K562 (cell line): Measurements from ENCODE around the gene RGS7. TPM values are rescaled to one million over a fixed set of nuclear protein-coding genes. Genes with fewer than 3 reads are reported as not detected.

ENCODE experiments used
- ATAC-seq: fragments of 200-7000 bp; cut with Tn5 transposase; 3 replicates; pipeline ENCODE4 v1.9.1; 2020; ENCODE audit warnings: moderate library complexity
- BruUV-seq: library from RNA; stranded (reverse); fragments of 400-500 nt; replicated peaks from 2 replicates; lab custom pipeline; 2021; lab: Mats Ljungman, UMichigan
- CTCF ChIA-PET: fragments of 300-600 bp; formaldehyde crosslinking; extraction: SDS; loops from one replicate; lab custom pipeline; 2021; ENCODE audit warnings: low intra/inter-chr PET ratio; lab: Yijun Ruan, JAX
- POLR2A ChIA-PET: fragments of 300-600, 350-650 bp; sonication (Branson Sonifier 250); formaldehyde crosslinking; extraction: SDS; loops from one replicate; lab custom pipeline; 2021; ENCODE audit warnings: antibody characterized with exemption, inconsistent platforms; lab: Yijun Ruan, JAX
- DNase-seq, 4 experiments: peaks; one replicate each; pipeline versions ENCODE4 v3.0.0 to v3.0.0-alpha.2; 2011 to 2018; ENCODE audit warnings: low spot score in 3 of 4, mixed read lengths in 3 of 4; ENCODE audit errors: extremely low read depth in 1 of 4
- FAIRE-seq: peaks from 2 replicates; lab custom pipeline; 2011; peaks lifted over from hg19 to GRCh38; lab: Jason Lieb, UNC
- H2AFZ ChIP-seq: 2 replicates; pipeline ENCODE4 v1.6.0; 2011; ENCODE audit warnings: low read depth, low read length, control low read depth, inconsistent platforms
- H3K27ac ChIP-seq: fragments of 200-600 bp; 3 replicates; pipeline ENCODE4 v1.8.0; 2011; ENCODE audit warnings: low read depth, mild to moderate bottlenecking, control low read depth, inconsistent platforms, low read length, moderate library complexity, mixed read lengths; ENCODE audit errors: extremely low read depth
- H3K27me3 ChIP-seq, 2 experiments: fragments of 300-600 bp in 1 of 2; 2 replicates in 1 of 2; 3 replicates in 1 of 2; pipeline versions ENCODE4 v1.6.0 to v1.8.0; 2011; ENCODE audit warnings: inconsistent platforms in 2 of 2, low read length in 2 of 2, mild to moderate bottlenecking in 1 of 2, mixed read lengths in 1 of 2, moderate library complexity in 1 of 2; ENCODE audit not compliant: control insufficient read depth in 2 of 2, insufficient read depth in 2 of 2
- H3K36me3 ChIP-seq: fragments of 300-600 bp; 3 replicates; pipeline ENCODE4 v1.8.0; 2011; ENCODE audit warnings: mild to moderate bottlenecking, low read length, inconsistent platforms; ENCODE audit not compliant: control insufficient read depth, insufficient read depth
- H3K4me1 ChIP-seq, 2 experiments: fragments of 200-600 bp in 1 of 2; replicated peaks in 1 of 2; 2 replicates in 1 of 2; 3 replicates in 1 of 2; pipeline versions ENCODE4 v1.5.1 to v1.8.0; 2011; ENCODE audit warnings: inconsistent platforms in 2 of 2, low read length in 2 of 2, mild to moderate bottlenecking in 1 of 2, mixed read lengths in 1 of 2, moderate library complexity in 1 of 2; ENCODE audit not compliant: control insufficient read depth in 2 of 2, insufficient read depth in 2 of 2
- H3K4me2 ChIP-seq: 2 replicates; pipeline ENCODE4 v1.6.1; 2011; ENCODE audit warnings: low read length, control low read depth, inconsistent platforms, mixed read lengths; ENCODE audit not compliant: insufficient read depth
- H3K4me3 ChIP-seq: fragments of 200-600 bp; sonication (generic), shearing (Covaris generic); 2 replicates; pipeline ENCODE4 v1.5.1; 2016; ENCODE audit warnings: control low read depth, inconsistent platforms
- H3K79me2 ChIP-seq: fragments of 200-600 bp; 3 replicates; pipeline ENCODE4 v1.8.0; 2011; ENCODE audit warnings: low read length, inconsistent platforms; ENCODE audit not compliant: control insufficient read depth, insufficient read depth
- H3K9ac ChIP-seq, 2 experiments: 2 replicates each; pipeline versions ENCODE4 v1.6.0 to v1.6.1; 2011; ENCODE audit warnings: low read depth in 2 of 2, low read length in 2 of 2, control low read depth in 1 of 2, inconsistent platforms in 1 of 2, mild to moderate bottlenecking in 1 of 2, mixed read lengths in 1 of 2; ENCODE audit not compliant: insufficient read depth in 1 of 2
- H3K9me1 ChIP-seq: one replicate; pipeline ENCODE4 v1.6.0; 2011; ENCODE audit warnings: inconsistent platforms, mild to moderate bottlenecking, low read length, moderate library complexity; ENCODE audit not compliant: control insufficient read depth, insufficient read depth
- H3K9me3 ChIP-seq: replicated peaks from 2 replicates; pipeline ENCODE4 v1.5.1; 2011; ENCODE audit warnings: low read depth, low read length, inconsistent platforms; ENCODE audit not compliant: control insufficient read depth, insufficient read depth
- H4K20me1 ChIP-seq: replicated peaks from 2 replicates; pipeline ENCODE4 v1.6.1; 2011; ENCODE audit warnings: low read length, inconsistent platforms, mixed read lengths; ENCODE audit not compliant: control insufficient read depth, insufficient read depth
- EHMT2 ChIP-seq: fragments of 450-650 bp; IDR thresholded peaks from 2 replicates; pipeline ENCODE4 v1.6.1; 2018; ENCODE audit warnings: antibody characterized with exemption
- SNIP1 ChIP-seq: fragments of 450-650 bp; IDR thresholded peaks from 2 replicates; pipeline ENCODE4 v1.7.1; 2017; ENCODE audit warnings: low read depth, mild to moderate bottlenecking
- WGBS: fragments of 100-300 bp; shearing (Covaris generic); methylation state at CpG from one replicate; pipeline ENCODE4 v1.1.6; 2016; ENCODE audit warnings: low coverage, mixed read lengths; ENCODE audit not compliant: insufficient coverage; ENCODE audit errors: missing lambda C conversion rate; 5-methylcytosine and 5-hydroxymethylcytosine counted together
- in situ Hi-C: fragments of 300-500 bp; cut with MboI; formaldehyde crosslinking; loops from 4 replicates; pipeline ENCODE4 v1.15.0; 2018; ENCODE audit warnings: inconsistent platforms, mixed read lengths
- intact Hi-C: fragments of 100-400 bp; cut with micrococcal nuclease; formaldehyde crosslinking; loops from 2 replicates; pipeline ENCODE4 v1.14.2; 2022
- polyA plus RNA-seq, 8 experiments: library from polyadenylated mRNA; depleted of rRNA in 4 of 8; stranded (reverse) in 5 of 8; unstranded in 3 of 8; fragments of >200 nt; fragmentation: Nextera tagmentation in 2 of 8; fragmentation: Illumina TruSeq in 1 of 8; extraction: Ambion mirVana in 2 of 8; extraction: Trizol in 1 of 8; gene quantifications; 2 replicates each; pipeline versions ENCODE4 v1.2.1 to v1.2.3, GENCODE V29; 2011 to 2014; ENCODE audit warnings: inconsistent platforms in 1 of 8, missing spikeins in 1 of 8
- total RNA-seq, 7 experiments: library from RNA; depleted of rRNA in 6 of 7; stranded (reverse); fragments of >200 nt in 6 of 7; fragmentation: Illumina TruSeq in 2 of 7; extraction: Trizol in 2 of 7; gene quantifications; 2 replicates each; pipeline versions ENCODE4 v1.2.1 to v1.2.3, GENCODE V29; 2011 to 2021; ENCODE audit warnings: low replicate concordance in 1 of 7
- TF ChIP-seq, protein P1 (sequence below), 2 experiments: fragments of 450-650 bp; formaldehyde crosslinking in 1 of 2; IDR thresholded peaks; 2 replicates each; pipeline versions ENCODE4 v1.4.0 to v1.6.1; 2014 to 2020; ENCODE audit warnings: mild to moderate bottlenecking in 2 of 2, borderline replicate concordance in 1 of 2, low read depth in 1 of 2

Gene RGS7
- total and polyA plus RNA-seq, 9 of the 15 experiments (the other 6 are each of a cell fraction or from before 2014, with no cell fraction given): not detected

- intact Hi-C loops (no loop called here), in situ Hi-C loops (no loop called here)
- H3K4me3 ChIP-seq: no peak overlapping the region
- ChIA-PET POLR2A (no interaction called here), CTCF (no interaction called here)
- no peak overlapping the region for H3K27ac ChIP-seq
- H3K9me3 ChIP-seq: peaks cover 3% of the 10 kb centered on the region
- H3K79me2 ChIP-seq: no peaks in the 10 kb centered on the region
- DNase-seq (peak in 2 of 4 experiments; percentile 7 to 24), FAIRE-seq (no peak), ATAC-seq (no peak)
- no peak overlapping the region for H3K4me2 ChIP-seq
- no peaks in the 10 kb centered on the region for H3K9me1 ChIP-seq
- under 1% methylated on average over 9 of the region's 9 CpGs for WGBS
- no peaks in the 10 kb centered on the region for H3K27me3 ChIP-seq
- H3K36me3 ChIP-seq: no peaks in the 10 kb centered on the region
- no peaks in the 10 kb centered on the region for H4K20me1 ChIP-seq
- H3K4me1 ChIP-seq: no peaks in the 10 kb centered on the region
- TF ChIP-seq SNIP1 (no peak), EHMT2 (peak; percentile 84)
- TF ChIP-seq, protein P1, sequence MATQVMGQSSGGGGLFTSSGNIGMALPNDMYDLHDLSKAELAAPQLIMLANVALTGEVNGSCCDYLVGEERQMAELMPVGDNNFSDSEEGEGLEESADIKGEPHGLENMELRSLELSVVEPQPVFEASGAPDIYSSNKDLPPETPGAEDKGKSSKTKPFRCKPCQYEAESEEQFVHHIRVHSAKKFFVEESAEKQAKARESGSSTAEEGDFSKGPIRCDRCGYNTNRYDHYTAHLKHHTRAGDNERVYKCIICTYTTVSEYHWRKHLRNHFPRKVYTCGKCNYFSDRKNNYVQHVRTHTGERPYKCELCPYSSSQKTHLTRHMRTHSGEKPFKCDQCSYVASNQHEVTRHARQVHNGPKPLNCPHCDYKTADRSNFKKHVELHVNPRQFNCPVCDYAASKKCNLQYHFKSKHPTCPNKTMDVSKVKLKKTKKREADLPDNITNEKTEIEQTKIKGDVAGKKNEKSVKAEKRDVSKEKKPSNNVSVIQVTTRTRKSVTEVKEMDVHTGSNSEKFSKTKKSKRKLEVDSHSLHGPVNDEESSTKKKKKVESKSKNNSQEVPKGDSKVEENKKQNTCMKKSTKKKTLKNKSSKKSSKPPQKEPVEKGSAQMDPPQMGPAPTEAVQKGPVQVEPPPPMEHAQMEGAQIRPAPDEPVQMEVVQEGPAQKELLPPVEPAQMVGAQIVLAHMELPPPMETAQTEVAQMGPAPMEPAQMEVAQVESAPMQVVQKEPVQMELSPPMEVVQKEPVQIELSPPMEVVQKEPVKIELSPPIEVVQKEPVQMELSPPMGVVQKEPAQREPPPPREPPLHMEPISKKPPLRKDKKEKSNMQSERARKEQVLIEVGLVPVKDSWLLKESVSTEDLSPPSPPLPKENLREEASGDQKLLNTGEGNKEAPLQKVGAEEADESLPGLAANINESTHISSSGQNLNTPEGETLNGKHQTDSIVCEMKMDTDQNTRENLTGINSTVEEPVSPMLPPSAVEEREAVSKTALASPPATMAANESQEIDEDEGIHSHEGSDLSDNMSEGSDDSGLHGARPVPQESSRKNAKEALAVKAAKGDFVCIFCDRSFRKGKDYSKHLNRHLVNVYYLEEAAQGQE (IDR thresholded peaks at IDR 0.05; ENCODE audit: borderline replicate concordance): peak; percentile 89
- TF ChIP-seq, protein P1 (CRISPR knock-in tag; IDR thresholded peaks at IDR 0.05; ENCODE audit: low read depth): peak; percentile 70; the same call in 1 of the 2 replicates
- H2AFZ ChIP-seq: no peak overlapping the region
- BruUV-seq: no TSS peak
- no peak overlapping the region for H3K9ac ChIP-seq
Measured at GRCh38 chr1:241323514-241324195, 33.4 kb downstream of the RGS7 start.
